Measurements from ENCODE around the gene IGFBP4. TPM values are rescaled to one million over a fixed set of nuclear protein-coding genes. Genes with fewer than 3 reads are reported as not detected.
"Not testable (repeated sequence)": the region's sequence is repeated elsewhere in the genome, so short reads cannot be mapped to it uniquely, and the experiment has no call there.

IGFBP4 gene
- total and polyA plus RNA-seq, 2 donors (not counting 1 experiment from before 2014, with no cell fraction given), result 4.6 to 31.3 TPM

DNA sequence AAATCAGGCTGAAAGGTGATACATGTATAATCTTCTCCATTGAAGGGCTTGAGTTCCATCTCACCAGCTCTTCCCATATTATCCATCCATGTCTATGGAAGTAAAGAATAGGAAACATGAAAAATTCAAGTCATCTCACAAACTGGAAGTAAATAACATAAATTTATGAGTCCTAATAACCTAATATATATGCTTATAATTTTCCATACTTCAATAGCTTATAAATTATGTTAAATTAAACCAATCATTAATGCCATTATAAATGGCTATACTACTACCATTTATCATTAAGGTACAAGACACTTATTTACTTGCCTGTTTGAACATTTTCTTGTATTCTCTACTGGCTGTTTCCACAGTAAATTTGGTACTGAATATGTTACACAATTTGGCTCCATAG is 30.4 kb upstream of the IGFBP4 start:
- no peaks in the 10 kb centered on the region for H3K9me3 Mint-ChIP-seq (ENCODE audit: insufficient read depth)
- DNase-seq (no peak), ATAC-seq (ENCODE audit: low read depth) (no peak)
- Histone ChIP-seq H3K27ac (ENCODE audit: low read length in 2 of 2) (no peak overlapping the region), H3K4me2 (replicated peaks; ENCODE audit: low read depth, low read length, poor library complexity, severe bottlenecking) (no peak overlapping the region), H3K9me3 (ENCODE audit: control extremely low read depth in 1 of 3, control insufficient read depth in 2 of 3, insufficient read depth in 1 of 3, low read length in 2 of 3) (no peaks in the 10 kb centered on the region), H3K4me1 (ENCODE audit: control insufficient read depth in 2 of 2, insufficient read depth in 2 of 2, low read length in 2 of 2) (peaks cover 7 to 8% of the 10 kb centered on the region in 2 donors), H3K79me2 (ENCODE audit: control insufficient read depth, insufficient read depth, low read length) (peaks cover 15% of the 10 kb centered on the region), H3K9ac (ENCODE audit: low read length) (no peak overlapping the region), H2AFZ (ENCODE audit: insufficient read depth, low read depth, low read length, poor library complexity, severe bottlenecking) (no peak overlapping the region), H3K4me3 (ENCODE audit: control extremely low read depth in 1 of 5, extremely low read depth in 1 of 5, insufficient read depth in 1 of 5, low read depth in 2 of 5, low read length in 4 of 5) (no peak overlapping the region), H3K27me3 (replicated peaks in 1 of 4; ENCODE audit: control extremely low read depth in 1 of 4, control insufficient read depth in 3 of 4, insufficient read depth in 4 of 4, low read length in 3 of 4) (no peaks in the 10 kb centered on the region), H4K20me1 (ENCODE audit: control insufficient read depth, insufficient read depth, low read length, poor library complexity, severe bottlenecking) (no peaks in the 10 kb centered on the region), H3K36me3 (replicated peaks in 1 of 2; ENCODE audit: control extremely low read depth in 1 of 2, control insufficient read depth in 1 of 2, extremely low read depth in 1 of 2, insufficient read depth in 2 of 2, low read length in 1 of 2) (no peaks in the 10 kb centered on the region)
- intact Hi-C loops (cut with micrococcal nuclease), result no loop called here
- H3K27ac Mint-ChIP-seq, result no peak overlapping the region
- ChIA-PET CTCF (interaction anchor here (0.7 to 8.1 kb wide), 8 partner anchors 10 to 203 kb away, joined by 3 to 65 read pairs (median 22); partner anchors contain the start of gene GJD3), POLR2A (no interaction called here)
- H3K4me3 Mint-ChIP-seq, result no peak overlapping the region
- H3K27me3 Mint-ChIP-seq, result no peaks in the 10 kb centered on the region
- no peak for TF ChIP-seq CTCF (IDR thresholded peaks at IDR 0.05)
- no peak for TF ChIP-seq EZH2 (IDR thresholded peaks at IDR 0.05; ENCODE audit: borderline replicate concordance, insufficient read depth, low read depth, low read length, poor library complexity, severe bottlenecking)
- H3K4me1 Mint-ChIP-seq, result peaks cover 9% of the 10 kb centered on the region

- peaks cover 11% of the 10 kb centered on the region for H3K4me1 Mint-ChIP-seq
- H3K4me1 ChIP-seq (ENCODE audit: control insufficient read depth in 2 of 2, insufficient read depth in 2 of 2, low read length in 2 of 2), result peaks cover 7 to 17% of the 10 kb centered on the region in 2 donors
Observed at GRCh38 chr17:40414312-40414711, 28.9 kb upstream of the IGFBP4 start.

More at GRCh38 chr17:40414312-40414711, 28.9 kb upstream of the IGFBP4 start:
- 97% methylated on average over 3 of the region's 4 CpGs for WGBS (ENCODE audit: insufficient coverage)
- not testable (repeated sequence) for H3K27me3 Mint-ChIP-seq; H3K4me3 ChIP-seq (ENCODE audit: control extremely low read depth in 1 of 5, extremely low read depth in 1 of 5, insufficient read depth in 1 of 5, low read depth in 2 of 5, low read length in 4 of 5); H3K27ac Mint-ChIP-seq; H3K9ac ChIP-seq (ENCODE audit: low read length); H4K20me1 ChIP-seq (ENCODE audit: control insufficient read depth, insufficient read depth, low read length, poor library complexity, severe bottlenecking); H3K27me3 ChIP-seq (replicated peaks in 1 of 4; ENCODE audit: control extremely low read depth in 1 of 4, control insufficient read depth in 3 of 4, insufficient read depth in 4 of 4, low read length in 3 of 4); H3K36me3 ChIP-seq (replicated peaks in 1 of 2; ENCODE audit: control extremely low read depth in 1 of 2, control insufficient read depth in 1 of 2, extremely low read depth in 1 of 2, insufficient read depth in 2 of 2, low read length in 1 of 2); H3K9me3 ChIP-seq (ENCODE audit: control extremely low read depth in 1 of 3, control insufficient read depth in 2 of 3, insufficient read depth in 1 of 3, low read length in 2 of 3); H3K9me3 Mint-ChIP-seq (ENCODE audit: insufficient read depth); DNase-seq; H3K27ac ChIP-seq (ENCODE audit: low read length in 2 of 2); H3K4me2 ChIP-seq (replicated peaks; ENCODE audit: low read depth, low read length, poor library complexity, severe bottlenecking); H3K4me3 Mint-ChIP-seq; ATAC-seq (ENCODE audit: low read depth); H2AFZ ChIP-seq (ENCODE audit: insufficient read depth, low read depth, low read length, poor library complexity, severe bottlenecking)
- intact Hi-C loops (cut with micrococcal nuclease), result loop anchor here (2.0 kb wide), 2 partner anchors 112 to 146 kb away; no protein-coding TSS in a partner anchor
- ChIA-PET POLR2A (interaction anchor here (0.7 kb wide), 1 partner anchor 10 kb away, joined by 7 read pairs; no protein-coding TSS in a partner anchor), CTCF (interaction anchor here (0.8 to 8.1 kb wide), 13 partner anchors 14 to 201 kb away, joined by 3 to 65 read pairs (median 5); partner anchors contain the start of gene GJD3)
- H3K79me2 ChIP-seq (ENCODE audit: control insufficient read depth, insufficient read depth, low read length), result peaks cover 15% of the 10 kb centered on the region
